GM10847 (cell line): Measurements from ENCODE around the gene EVI5L.

Experiments used
- POLR2A ChIP-seq: IDR thresholded peaks from 2 replicates; pipeline ENCODE4 v1.6.1; 2011; ENCODE audit not compliant: insufficient read length; ENCODE audit errors: extremely low read depth

Gene EVI5L

DNA sequence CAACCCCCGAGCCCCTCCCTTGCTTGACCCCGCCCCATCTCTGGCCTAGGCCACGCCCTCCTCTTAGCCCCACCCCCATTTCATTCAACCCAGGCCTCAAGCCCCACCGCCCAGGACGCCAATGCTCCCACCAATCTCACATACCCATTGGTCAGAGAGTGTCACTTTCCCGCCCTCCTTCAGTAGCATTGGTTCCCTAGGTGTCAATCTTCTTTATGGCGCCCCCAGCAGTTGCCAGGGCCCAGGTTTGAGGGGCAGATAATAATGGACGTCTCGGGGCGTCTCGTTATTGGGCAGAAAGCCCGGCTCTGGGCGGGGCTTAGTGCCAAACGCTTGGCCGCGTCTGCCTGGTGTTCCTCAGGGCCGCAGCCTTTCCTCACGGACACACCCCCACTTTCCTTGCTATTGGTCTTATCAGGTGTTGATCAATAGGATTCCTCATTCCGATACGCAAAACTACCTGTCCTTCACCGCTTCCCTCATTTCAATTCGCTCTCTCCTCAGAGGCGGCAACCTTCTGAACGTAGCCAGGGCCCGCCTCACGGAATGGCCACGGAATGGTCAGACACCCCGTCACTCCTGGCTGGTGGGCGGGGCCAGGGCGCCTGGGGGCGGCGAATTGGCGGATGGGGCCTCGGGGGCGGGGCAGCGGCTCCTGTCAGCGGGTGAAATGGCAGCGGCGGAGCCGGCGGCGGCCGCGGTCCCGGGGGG, at the start of gene EVI5L:
TSS of gene EVI5L (plus strand) at position 658 of the 711 bp plus-strand sequence. CDS start 16,325 bp downstream, outside the sequence.
- TF ChIP-seq POLR2A = peak; percentile 18

DNA sequence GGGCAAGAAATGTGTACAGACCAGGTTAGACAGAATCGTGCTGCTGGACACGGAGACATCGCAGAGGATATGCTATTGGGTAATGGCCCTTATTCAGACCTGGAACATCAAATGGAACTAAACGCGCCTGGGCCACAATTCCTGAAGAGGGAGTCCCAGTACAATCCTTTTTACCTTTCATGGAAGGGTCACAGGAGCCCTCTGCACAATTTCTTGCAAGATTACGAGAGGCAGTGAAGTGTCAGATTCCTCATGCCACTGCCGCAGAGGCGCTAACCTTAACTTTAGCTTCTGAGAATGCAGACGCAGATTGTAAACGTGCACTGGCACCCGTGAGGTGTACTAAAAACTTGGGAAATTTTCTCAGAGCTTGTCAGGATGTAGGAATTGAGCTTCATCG, 48.9 kb upstream of the EVI5L start:
- TF ChIP-seq POLR2A = no peak

DNA sequence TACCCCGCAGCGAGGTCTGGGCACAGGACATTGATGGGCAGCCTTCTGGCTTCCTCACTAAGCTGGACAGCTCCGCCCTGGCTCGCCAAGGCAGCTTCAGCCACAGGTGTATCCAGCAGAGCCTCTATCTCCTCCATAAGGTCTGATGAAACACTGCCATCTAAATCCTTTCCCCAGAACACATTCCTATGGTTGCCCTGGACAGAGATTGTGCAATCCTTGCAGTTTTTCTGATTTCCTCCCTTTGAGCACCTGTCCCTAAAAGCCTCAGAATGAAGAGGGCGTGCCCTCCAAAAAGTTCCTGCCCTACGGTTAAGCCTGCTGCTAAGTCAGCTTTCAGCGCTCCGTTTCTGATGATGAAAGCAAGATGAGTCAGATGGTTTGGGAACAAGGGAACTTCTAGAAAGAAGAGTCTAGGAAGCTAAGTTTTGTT, 46.0 kb upstream of the EVI5L start:
- TF ChIP-seq POLR2A = no peak

DNA sequence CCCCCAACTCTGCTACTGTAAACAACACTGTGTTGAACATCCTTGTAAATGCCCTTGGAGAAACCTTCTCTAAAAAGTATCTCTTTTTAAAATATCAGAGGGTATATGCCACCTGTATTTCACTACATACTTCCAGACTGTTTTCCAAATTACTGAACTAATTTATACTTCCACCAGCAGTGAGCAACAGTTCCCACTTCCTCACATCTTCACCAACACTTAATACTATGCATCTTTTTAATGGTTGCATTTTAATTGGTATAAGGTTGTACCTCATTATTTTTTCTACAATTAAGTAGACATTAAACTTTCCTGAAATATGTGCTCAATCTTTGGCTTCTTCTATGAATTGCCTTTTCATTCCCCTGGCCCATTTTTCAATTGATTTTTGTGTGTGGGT, 45.2 kb upstream of the EVI5L start:
- no peak for TF ChIP-seq POLR2A

DNA sequence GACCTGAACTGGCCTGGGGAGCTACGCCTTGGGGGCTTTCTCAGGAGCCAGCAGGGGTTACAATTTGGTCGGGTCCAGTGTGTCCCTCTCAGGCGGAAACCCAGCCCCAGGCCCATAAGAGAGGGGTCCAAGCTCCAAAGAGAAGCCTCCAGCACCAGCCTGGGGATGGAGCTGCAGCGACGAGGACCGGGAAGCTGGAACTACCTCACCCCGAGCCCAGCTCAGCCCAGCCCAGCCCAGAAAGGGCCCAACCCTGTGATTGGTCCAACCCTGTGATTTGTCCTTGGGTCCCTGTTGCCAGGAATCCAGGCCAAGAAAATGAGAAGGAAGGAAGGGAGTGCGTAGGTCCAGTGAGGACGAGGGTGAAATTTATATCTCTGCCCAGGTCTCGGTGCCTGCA, 42.9 kb upstream of the EVI5L start:
- no peak for TF ChIP-seq POLR2A

DNA sequence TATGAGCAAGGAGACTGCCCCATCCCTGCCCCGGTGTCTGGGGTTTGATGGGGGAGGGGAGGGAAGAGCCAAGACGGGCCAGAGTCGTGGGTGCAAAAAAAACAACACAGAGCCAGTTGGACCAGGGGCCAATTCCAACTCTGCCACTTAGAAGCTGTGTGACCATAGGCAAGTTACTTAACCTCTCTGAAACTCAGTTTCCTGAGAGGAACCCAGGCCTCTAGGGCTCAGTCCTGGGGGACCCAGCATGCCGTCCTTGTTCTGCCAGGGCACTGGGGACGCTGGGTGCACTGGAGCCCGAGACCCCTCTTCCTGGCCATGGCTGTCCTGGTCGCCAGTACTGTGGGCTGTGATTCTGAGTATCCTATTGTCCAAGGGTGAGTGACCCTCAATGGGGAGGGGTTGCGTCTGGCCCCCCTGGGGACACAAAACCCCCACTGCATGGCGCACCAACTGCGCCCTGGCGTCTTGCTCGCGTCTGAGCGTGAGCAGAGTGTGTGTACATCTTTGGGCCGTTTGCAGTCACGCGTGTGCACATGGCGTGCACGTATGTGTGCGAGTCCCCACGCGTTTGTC, 42.3 kb upstream of the EVI5L start:
- no peak for TF ChIP-seq POLR2A

DNA sequence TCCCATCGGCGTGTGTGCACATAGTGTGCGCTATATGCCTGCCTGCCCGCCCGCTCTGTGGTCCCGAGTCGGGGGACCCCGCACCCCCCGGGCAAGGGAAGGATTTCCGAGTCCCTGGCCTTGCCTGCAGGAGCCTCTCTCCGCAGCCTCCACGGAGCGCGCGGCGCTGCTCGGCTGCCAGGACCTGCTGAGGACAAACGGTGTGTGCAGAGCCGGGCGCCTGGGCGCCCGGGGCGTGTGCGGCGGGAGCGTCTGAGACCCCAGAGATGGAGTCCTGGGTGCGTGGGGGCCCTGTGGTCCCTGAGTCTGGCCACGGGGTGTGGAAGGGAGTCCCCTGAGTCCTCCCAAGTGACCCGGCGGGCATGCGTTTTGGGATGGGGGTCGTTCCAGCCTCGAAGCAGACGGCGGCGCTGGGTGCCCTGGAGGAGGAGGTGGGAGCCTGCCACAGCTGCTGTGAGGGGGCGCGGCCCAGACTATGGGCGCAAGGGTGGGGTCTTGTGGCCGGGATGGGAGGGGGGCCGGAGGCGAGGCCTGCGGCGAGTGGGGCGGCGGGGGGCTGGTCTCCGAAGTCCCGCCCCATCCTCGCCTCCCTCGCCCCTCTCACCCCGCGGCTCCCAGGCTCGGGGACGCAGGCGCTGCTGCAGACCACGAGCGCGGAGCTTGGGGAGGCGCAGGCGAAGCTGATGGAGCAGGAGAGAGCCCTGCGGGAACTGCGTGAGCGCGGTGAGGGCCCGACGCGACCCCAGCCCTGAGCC, 41.7 kb upstream of the EVI5L start:
- no peak for TF ChIP-seq POLR2A

DNA sequence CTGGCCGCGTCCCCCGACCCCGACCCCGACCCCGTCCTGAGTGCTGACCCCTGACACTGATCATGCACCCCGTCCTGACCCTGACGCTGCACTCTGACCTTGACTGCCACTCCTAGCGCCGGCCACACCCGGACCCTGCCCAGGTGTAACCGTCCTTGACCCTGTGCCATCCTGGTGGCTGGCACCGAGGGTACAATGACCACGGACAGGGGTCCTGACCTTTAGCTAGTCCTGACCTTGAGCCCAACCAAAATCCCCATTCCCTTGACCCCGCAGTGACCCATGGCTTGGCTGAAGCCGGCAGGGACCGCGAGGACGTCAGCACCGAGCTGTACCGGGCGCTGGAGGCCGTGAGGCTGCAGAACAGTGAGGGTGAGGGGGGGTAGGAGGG, 41.1 kb upstream of the EVI5L start:
- no peak for TF ChIP-seq POLR2A

DNA sequence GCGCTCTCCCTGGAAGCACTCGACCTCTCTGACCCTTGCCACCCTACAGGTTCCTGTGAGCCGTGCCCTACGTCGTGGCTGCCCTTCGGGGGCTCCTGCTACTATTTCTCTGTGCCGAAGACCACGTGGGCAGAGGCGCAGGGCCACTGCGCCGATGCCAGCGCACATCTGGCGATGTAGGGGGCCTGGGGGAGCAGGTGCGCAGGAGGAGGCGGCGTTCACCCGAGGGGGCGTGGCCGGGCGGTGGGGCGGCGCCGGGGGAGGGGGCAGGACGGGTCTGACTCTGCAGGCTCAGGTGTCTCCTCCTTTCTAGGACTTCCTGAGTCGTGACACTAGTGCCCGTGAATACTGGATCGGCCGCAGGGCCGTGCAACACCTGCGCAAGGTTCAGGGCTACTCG, 40.6 kb upstream of the EVI5L start:
- TF ChIP-seq POLR2A = no peak

DNA sequence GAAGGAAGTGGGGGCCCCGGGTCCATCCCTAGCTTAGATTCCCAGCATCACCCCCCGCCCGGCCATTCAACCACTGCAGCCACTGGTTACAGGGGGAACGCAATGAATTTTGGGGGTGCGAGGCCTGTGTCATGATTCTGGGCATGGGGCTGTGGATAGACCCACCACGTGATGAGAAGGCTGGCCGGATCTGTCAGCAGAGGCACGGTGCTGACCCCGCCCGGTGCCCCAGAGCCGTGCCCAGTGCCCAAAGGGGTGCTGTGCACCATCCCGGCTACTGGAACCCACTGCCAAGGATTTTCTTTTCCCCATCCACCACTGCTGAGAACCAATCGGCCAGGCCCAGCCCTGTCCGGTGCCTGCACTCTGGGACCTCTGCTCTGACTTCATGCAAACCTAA, 39.6 kb upstream of the EVI5L start:
- no peak for TF ChIP-seq POLR2A

DNA sequence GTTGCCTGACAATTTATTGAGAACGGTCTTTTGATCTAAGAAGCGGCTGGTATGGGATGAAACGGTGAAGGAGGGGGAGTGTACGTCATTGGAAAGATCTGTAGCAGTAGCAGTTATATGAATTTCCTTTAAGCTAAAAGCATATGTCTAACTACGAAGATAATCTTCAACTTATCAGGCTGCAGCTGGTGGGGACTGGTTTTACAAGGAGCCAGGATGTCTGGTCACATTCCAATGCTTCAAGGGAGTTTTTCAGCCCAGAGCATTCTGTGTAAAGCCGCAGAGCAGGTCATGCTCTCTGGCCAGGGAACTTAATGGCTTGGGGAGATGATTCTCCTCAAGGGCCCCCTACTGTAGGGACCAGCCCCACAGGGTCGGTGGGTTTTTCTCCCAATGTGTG, 37.7 kb upstream of the EVI5L start:
- TF ChIP-seq POLR2A = no peak

DNA sequence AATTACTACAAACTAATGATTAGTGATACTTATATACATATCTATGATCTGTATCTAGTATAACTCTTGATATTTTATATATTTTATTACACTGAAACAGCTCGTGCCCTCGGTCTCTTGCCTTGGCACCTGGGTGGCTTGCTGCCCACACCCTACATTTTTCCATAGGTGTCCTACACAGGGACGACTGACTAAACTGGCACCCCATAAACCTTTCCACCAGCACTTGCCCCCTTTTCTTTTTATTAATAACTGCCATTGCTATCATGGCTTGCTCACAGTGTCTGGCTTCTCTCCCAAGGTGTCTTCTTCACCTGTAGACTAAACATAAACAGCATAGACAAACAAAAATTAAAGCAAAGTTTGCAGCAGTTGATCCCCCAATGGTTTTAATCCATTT, 36.5 kb upstream of the EVI5L start:
- TF ChIP-seq POLR2A = no peak

DNA sequence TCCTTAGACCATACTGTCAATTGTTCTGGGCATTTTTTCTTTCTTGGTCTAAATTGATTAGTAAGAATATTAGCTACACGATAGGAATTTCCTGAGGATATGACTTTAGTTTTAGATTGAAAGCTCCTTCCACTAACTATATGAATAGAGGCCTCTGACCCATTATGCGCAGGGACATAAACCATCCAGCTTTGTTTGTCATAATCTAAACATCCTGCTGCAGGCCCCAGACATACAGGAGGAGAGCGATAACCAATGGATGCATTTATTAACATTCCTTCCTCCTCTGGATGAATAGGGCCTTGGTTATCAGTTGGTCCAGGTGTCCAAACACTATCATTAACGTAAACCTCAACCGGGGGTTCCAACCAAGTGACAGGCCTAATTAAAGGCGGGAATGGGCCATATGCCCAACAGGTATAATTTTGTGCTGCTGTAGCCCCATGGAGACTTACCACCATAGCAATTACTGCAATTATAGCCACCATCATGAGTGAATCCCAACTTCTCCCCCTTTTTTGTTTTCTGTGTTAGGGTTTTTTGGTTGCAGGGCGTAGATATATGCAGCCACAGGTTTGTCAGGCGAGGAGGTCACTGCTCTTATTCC, 34.4 kb upstream of the EVI5L start:
- no peak for TF ChIP-seq POLR2A

DNA sequence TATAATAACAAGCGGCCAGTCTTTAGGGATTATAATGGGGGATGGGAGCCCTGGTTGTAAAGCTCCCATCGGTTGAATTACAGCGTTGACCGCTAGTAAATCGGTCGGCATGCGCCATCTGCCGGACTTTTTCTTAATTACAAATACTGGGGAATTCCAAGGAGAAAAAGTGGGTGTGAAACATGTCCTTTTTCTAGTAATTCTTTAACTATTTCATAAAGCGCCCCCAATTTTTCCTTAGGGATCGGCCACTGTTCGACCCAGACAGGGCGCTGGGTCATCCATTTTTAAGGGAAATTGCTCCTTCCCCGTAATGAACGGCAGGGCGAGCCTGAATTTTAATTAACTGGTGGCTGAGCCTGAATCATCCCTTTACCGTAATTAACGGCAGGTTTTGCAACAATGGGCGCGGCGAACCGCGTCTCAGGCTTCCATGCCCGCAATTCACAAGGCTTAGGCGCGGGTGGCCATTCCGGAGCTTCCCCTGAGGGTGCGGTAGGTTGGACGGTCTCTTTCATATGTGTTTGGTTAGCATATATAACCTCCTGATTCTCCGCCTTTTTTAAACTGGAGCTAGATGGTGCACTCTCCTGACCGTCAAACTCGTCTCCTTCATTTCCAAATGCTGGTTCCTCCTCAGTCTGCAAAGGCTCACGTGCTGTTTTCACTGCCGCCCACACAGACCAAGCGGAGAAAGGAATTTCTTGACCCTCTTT, 30.2 kb upstream of the EVI5L start:
- TF ChIP-seq POLR2A = no peak

DNA sequence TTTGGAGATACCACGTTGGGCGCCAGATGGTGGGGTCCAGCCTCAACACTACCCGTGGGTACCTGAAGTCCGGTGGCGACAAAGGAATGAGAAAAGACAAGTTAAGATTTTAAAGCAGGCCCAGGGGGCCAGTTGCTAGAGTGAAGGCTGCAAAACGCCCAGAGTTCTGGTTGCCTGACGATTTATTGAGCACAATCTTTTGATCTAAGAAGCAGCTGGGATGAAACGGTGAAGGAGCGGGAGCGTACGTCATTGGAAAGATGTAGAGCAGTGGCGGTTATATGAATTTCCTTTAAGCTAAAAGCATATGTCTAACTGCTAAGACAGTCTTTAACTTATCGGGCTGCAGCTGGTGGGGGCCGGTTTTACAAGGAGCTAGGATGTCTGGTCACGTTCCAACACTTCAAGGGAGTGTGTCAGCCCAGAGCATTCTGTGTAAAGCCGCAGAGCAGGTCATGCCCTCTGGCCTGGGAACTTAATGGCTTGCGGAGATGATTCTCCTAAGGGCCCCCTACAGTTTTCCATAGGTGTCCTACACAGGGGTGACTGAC, 28.9 kb upstream of the EVI5L start:
- TF ChIP-seq POLR2A = no peak

DNA sequence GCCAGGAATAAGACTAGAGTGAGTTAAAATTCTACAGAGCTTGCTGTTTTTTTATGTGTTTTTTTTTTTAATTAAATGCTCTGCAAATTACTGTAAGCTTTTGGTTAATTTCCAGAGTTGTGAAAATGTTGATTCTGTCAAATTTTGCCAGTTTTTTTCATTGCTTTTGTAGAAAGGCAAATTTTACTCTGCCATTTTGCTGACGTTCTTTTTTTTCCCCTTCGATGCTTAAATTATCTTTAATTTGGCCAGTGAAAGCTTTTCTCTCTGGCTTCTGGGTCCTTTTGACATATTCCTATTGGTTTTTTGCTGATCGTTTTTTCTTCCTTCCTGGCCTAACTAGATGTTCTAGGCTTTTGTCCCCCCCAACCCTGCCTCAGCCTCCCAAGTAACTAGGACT, 23.8 kb upstream of the EVI5L start:
- no peak for TF ChIP-seq POLR2A

DNA sequence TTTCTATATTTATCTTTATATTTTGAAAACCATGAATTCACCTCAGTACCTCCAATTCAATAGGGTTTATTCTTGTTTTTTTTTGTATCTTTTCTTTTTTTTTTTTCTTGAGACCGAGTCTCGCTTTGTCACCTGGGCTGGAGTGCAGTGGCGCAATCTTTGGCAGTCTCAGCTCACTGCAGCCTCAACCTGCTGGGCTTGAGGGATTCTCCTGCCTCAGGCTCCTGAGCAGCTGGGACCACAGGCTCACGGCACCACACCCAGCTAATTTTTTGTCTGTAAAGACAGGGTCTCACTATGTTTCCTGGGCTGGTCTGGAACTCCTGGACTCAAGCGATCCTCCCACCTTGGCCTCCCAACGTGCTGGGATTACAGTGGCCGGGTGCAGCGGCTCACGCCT, 23.1 kb upstream of the EVI5L start:
- no peak for TF ChIP-seq POLR2A
